Breast epithelium (tissue), 3 donors: ENCODE data around the gene NR2C2.

Experiments
- CTCF ChIP-seq, 3 donors: fragments of 450-650 bp; IDR thresholded peaks; one replicate each; pipeline ENCODE4 v1.5.1; 2016 to 2017; ENCODE audit warnings: antibody characterized with exemption in 3 of 3, mild to moderate bottlenecking in 3 of 3, moderate library complexity in 3 of 3
- POLR2A ChIP-seq: fragments of 450-650 bp; IDR thresholded peaks from one replicate; pipeline ENCODE4 v1.6.1; 2016; ENCODE audit warnings: antibody characterized with exemption, mild to moderate bottlenecking, moderate library complexity
- POLR2AphosphoS5 ChIP-seq, 3 donors: sonication (generic); formaldehyde crosslinking; IDR thresholded peaks; one replicate each; pipeline ENCODE4 v1.6.1; 2017; ENCODE audit warnings: antibody characterized with exemption in 3 of 3

GRCh38 chr3:14949126-14949525, 1.7 kb downstream of the NR2C2 start:
- no peak for TF ChIP-seq CTCF (IDR thresholded peaks at IDR 0.05)
- no peak for TF ChIP-seq POLR2A
- TF ChIP-seq POLR2AphosphoS5 (IDR thresholded peaks at IDR 0.05): no peak
